Measurements from ENCODE around the gene SNIP1. TPM values are rescaled to one million over a fixed set of nuclear protein-coding genes. Genes with fewer than 3 reads are reported as not detected.
"Not testable (repeated sequence)": the region's sequence is repeated elsewhere in the genome, so short reads cannot be mapped to it uniquely, and the experiment has no call there.

The SNIP1 gene
- total RNA-seq, 1 donor from 2014 or later = 12.5 TPM

- Histone ChIP-seq H3K9ac (ENCODE audit: low read depth in 1 of 3, low read length in 3 of 3) (no peak overlapping the region), H3K9me3 (ENCODE audit: control insufficient read depth in 3 of 3, low read length in 3 of 3) (no peaks in the 10 kb centered on the region), H3K27me3 (ENCODE audit: control insufficient read depth in 3 of 3, insufficient read depth in 3 of 3, low read length in 3 of 3) (no peaks in the 10 kb centered on the region), H3K27ac (ENCODE audit: low read depth, low read length) (no peak overlapping the region), H3K4me3 (ENCODE audit: low read length in 3 of 3) (no peak overlapping the region), H3K4me1 (ENCODE audit: control insufficient read depth in 3 of 3, insufficient read depth in 3 of 3, low read length in 3 of 3) (no peaks in the 10 kb centered on the region), H3K36me3 (ENCODE audit: control insufficient read depth in 3 of 3, insufficient read depth in 3 of 3, low read length in 3 of 3) (peaks cover 49 to 72% (median 68%) of the 10 kb centered on the region in 3 donors)
Observed at GRCh38 chr1:37575692-37576091, 21.6 kb upstream of the SNIP1 start.

- no peak overlapping the region for H3K27ac ChIP-seq (ENCODE audit: low read depth, low read length)
- H3K9ac ChIP-seq (ENCODE audit: low read depth in 1 of 3, low read length in 3 of 3) = no peak overlapping the region
- peaks cover 49 to 71% (median 68%) of the 10 kb centered on the region in 3 donors for H3K36me3 ChIP-seq (ENCODE audit: control insufficient read depth in 3 of 3, insufficient read depth in 3 of 3, low read length in 3 of 3)
- no peaks in the 10 kb centered on the region for H3K27me3 ChIP-seq (ENCODE audit: control insufficient read depth in 3 of 3, insufficient read depth in 3 of 3, low read length in 3 of 3)
- H3K4me1 ChIP-seq (ENCODE audit: control insufficient read depth in 3 of 3, insufficient read depth in 3 of 3, low read length in 3 of 3) = no peaks in the 10 kb centered on the region
- no peak overlapping the region for H3K4me3 ChIP-seq (ENCODE audit: low read length in 3 of 3)
- H3K9me3 ChIP-seq (ENCODE audit: control insufficient read depth in 3 of 3, low read length in 3 of 3) = no peaks in the 10 kb centered on the region
Observed at GRCh38 chr1:37574834-37575480, 20.9 kb upstream of the SNIP1 start.

- H3K4me3 ChIP-seq (ENCODE audit: low read length in 3 of 3) = no peak overlapping the region
- no peak overlapping the region for H3K9ac ChIP-seq (ENCODE audit: low read depth in 1 of 3, low read length in 3 of 3)
- H3K9me3 ChIP-seq (ENCODE audit: control insufficient read depth in 3 of 3, low read length in 3 of 3) = no peaks in the 10 kb centered on the region
- no peaks in the 10 kb centered on the region for H3K27me3 ChIP-seq (ENCODE audit: control insufficient read depth in 3 of 3, insufficient read depth in 3 of 3, low read length in 3 of 3)
- no peak overlapping the region for H3K27ac ChIP-seq (ENCODE audit: low read depth, low read length)
- no peaks in the 10 kb centered on the region for H3K4me1 ChIP-seq (ENCODE audit: control insufficient read depth in 3 of 3, insufficient read depth in 3 of 3, low read length in 3 of 3)
- H3K36me3 ChIP-seq (ENCODE audit: control insufficient read depth in 3 of 3, insufficient read depth in 3 of 3, low read length in 3 of 3) = peaks cover 74 to 88% (median 88%) of the 10 kb centered on the region in 3 donors
Observed at GRCh38 chr1:37570528-37571334, 16.6 kb upstream of the SNIP1 start.

GRCh38 chr1:37567023-37567422 is 12.9 kb upstream of the SNIP1 start:
- H3K4me1 ChIP-seq (ENCODE audit: control insufficient read depth in 3 of 3, insufficient read depth in 3 of 3, low read length in 3 of 3) = no peaks in the 10 kb centered on the region
- no peaks in the 10 kb centered on the region for H3K27me3 ChIP-seq (ENCODE audit: control insufficient read depth in 3 of 3, insufficient read depth in 3 of 3, low read length in 3 of 3)
- H3K27ac ChIP-seq (ENCODE audit: low read depth, low read length) = no peak overlapping the region
- no peak overlapping the region for H3K4me3 ChIP-seq (ENCODE audit: low read length in 3 of 3)
- H3K9me3 ChIP-seq (ENCODE audit: control insufficient read depth in 3 of 3, low read length in 3 of 3) = no peaks in the 10 kb centered on the region
- H3K9ac ChIP-seq (ENCODE audit: low read depth in 1 of 3, low read length in 3 of 3) = no peak overlapping the region
- H3K36me3 ChIP-seq (ENCODE audit: control insufficient read depth in 3 of 3, insufficient read depth in 3 of 3, low read length in 3 of 3) = peaks cover 44 to 68% (median 65%) of the 10 kb centered on the region in 3 donors

GRCh38 chr1:37564892-37565291 is 10.8 kb upstream of the SNIP1 start:
- peaks cover 33 to 56% (median 52%) of the 10 kb centered on the region in 3 donors for H3K36me3 ChIP-seq (ENCODE audit: control insufficient read depth in 3 of 3, insufficient read depth in 3 of 3, low read length in 3 of 3)
- no peak overlapping the region for H3K4me3 ChIP-seq (ENCODE audit: low read length in 3 of 3)
- no peak overlapping the region for H3K27ac ChIP-seq (ENCODE audit: low read depth, low read length)
- H3K9me3 ChIP-seq (ENCODE audit: control insufficient read depth in 3 of 3, low read length in 3 of 3) = no peaks in the 10 kb centered on the region
- no peaks in the 10 kb centered on the region for H3K27me3 ChIP-seq (ENCODE audit: control insufficient read depth in 3 of 3, insufficient read depth in 3 of 3, low read length in 3 of 3)
- no peak overlapping the region for H3K9ac ChIP-seq (ENCODE audit: low read depth in 1 of 3, low read length in 3 of 3)
- H3K4me1 ChIP-seq (ENCODE audit: control insufficient read depth in 3 of 3, insufficient read depth in 3 of 3, low read length in 3 of 3) = no peaks in the 10 kb centered on the region

- no peaks in the 10 kb centered on the region for H3K4me1 ChIP-seq (ENCODE audit: control insufficient read depth in 3 of 3, insufficient read depth in 3 of 3, low read length in 3 of 3)
- H3K27me3 ChIP-seq (ENCODE audit: control insufficient read depth in 3 of 3, insufficient read depth in 3 of 3, low read length in 3 of 3) = no peaks in the 10 kb centered on the region
- H3K27ac ChIP-seq (ENCODE audit: low read depth, low read length) = no peak overlapping the region
- H3K4me3 ChIP-seq (ENCODE audit: low read length in 3 of 3) = no peak overlapping the region
- H3K36me3 ChIP-seq (ENCODE audit: control insufficient read depth in 3 of 3, insufficient read depth in 3 of 3, low read length in 3 of 3) = peaks cover 18 to 37% (median 34%) of the 10 kb centered on the region in 3 donors
- H3K9me3 ChIP-seq (ENCODE audit: control insufficient read depth in 3 of 3, low read length in 3 of 3) = no peaks in the 10 kb centered on the region
- no peak overlapping the region for H3K9ac ChIP-seq (ENCODE audit: low read depth in 1 of 3, low read length in 3 of 3)
Observed at GRCh38 chr1:37562984-37563383, 8.9 kb upstream of the SNIP1 start.

GRCh38 chr1:37561133-37562132 is 7.3 kb upstream of the SNIP1 start:
- no peaks in the 10 kb centered on the region for H3K9me3 ChIP-seq (ENCODE audit: control insufficient read depth in 3 of 3, low read length in 3 of 3)
- H3K4me3 ChIP-seq (ENCODE audit: low read length in 3 of 3) = no peak overlapping the region
- peaks cover 0 to 3% (median 0%) of the 10 kb centered on the region in 3 donors for H3K27me3 ChIP-seq (ENCODE audit: control insufficient read depth in 3 of 3, insufficient read depth in 3 of 3, low read length in 3 of 3)
- H3K36me3 ChIP-seq (ENCODE audit: control insufficient read depth in 3 of 3, insufficient read depth in 3 of 3, low read length in 3 of 3) = peaks cover 6 to 22% (median 18%) of the 10 kb centered on the region in 3 donors
- peaks cover 2 to 7% (median 7%) of the 10 kb centered on the region in 3 donors for H3K4me1 ChIP-seq (ENCODE audit: control insufficient read depth in 3 of 3, insufficient read depth in 3 of 3, low read length in 3 of 3)
- no peak overlapping the region for H3K9ac ChIP-seq (ENCODE audit: low read depth in 1 of 3, low read length in 3 of 3)
- no peak overlapping the region for H3K27ac ChIP-seq (ENCODE audit: low read depth, low read length)

GRCh38 chr1:37560401-37561132 is 6.5 kb upstream of the SNIP1 start:
- no peaks in the 10 kb centered on the region for H3K9me3 ChIP-seq (ENCODE audit: control insufficient read depth in 3 of 3, low read length in 3 of 3)
- H3K4me3 ChIP-seq (ENCODE audit: low read length in 3 of 3) = no peak overlapping the region
- no peak overlapping the region for H3K9ac ChIP-seq (ENCODE audit: low read depth in 1 of 3, low read length in 3 of 3)
- peaks cover 3 to 10% (median 10%) of the 10 kb centered on the region in 3 donors for H3K4me1 ChIP-seq (ENCODE audit: control insufficient read depth in 3 of 3, insufficient read depth in 3 of 3, low read length in 3 of 3)
- peaks cover 0 to 3% (median 0%) of the 10 kb centered on the region in 3 donors for H3K27me3 ChIP-seq (ENCODE audit: control insufficient read depth in 3 of 3, insufficient read depth in 3 of 3, low read length in 3 of 3)
- no peak overlapping the region for H3K27ac ChIP-seq (ENCODE audit: low read depth, low read length)
- H3K36me3 ChIP-seq (ENCODE audit: control insufficient read depth in 3 of 3, insufficient read depth in 3 of 3, low read length in 3 of 3) = peaks cover 2 to 13% (median 10%) of the 10 kb centered on the region in 3 donors

- not testable (repeated sequence) for H3K27ac ChIP-seq (ENCODE audit: low read depth, low read length); H3K4me1 ChIP-seq (ENCODE audit: control insufficient read depth in 3 of 3, insufficient read depth in 3 of 3, low read length in 3 of 3); H3K27me3 ChIP-seq (ENCODE audit: control insufficient read depth in 3 of 3, insufficient read depth in 3 of 3, low read length in 3 of 3); H3K9ac ChIP-seq (ENCODE audit: low read depth in 1 of 3, low read length in 3 of 3); H3K9me3 ChIP-seq (ENCODE audit: control insufficient read depth in 3 of 3, low read length in 3 of 3); H3K36me3 ChIP-seq (ENCODE audit: control insufficient read depth in 3 of 3, insufficient read depth in 3 of 3, low read length in 3 of 3); H3K4me3 ChIP-seq (ENCODE audit: low read length in 3 of 3)
Observed at GRCh38 chr1:37559957-37560379, 5.9 kb upstream of the SNIP1 start.

Data from skeletal muscle tissue (tissue), 4 donors.